Measurements from ENCODE around the gene GALM.
A peak's percentile ranks its signal among the peaks of the same experiment; 100 is the strongest.

GALM gene

DNA sequence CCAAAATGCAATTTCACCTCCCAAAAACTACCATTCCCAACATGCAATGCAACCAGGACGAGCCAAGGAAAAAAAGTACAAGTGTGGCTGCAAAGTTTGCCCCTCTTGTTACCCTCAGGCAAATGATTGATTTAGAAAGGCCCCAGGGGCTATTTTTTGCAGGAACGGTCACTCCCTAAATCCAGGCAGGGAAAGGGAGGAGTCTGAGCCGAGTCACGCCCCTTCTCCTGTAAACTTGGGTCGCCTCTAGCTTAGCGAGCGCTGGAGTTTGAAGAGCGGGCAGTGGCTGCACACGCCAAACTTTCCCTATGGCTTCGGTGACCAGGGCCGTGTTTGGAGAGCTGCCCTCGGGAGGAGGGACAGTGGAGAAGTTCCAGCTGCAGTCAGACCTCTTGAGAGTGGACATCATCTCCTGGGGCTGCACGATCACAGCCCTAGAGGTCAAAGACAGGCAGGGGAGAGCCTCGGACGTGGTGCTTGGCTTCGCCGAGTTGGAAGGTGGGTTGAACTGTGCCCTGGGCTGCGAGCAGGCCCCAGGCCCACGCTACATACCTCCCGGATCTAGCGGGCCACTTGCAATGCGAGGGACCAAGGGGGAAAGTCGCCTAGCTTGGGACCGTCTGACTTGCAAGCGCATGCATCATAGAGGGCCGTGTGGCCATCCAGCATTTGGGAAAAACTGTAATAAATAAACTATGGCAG lies at the start of gene GALM:
GALM (plus strand) TSS at position 261 of the 702 bp plus-strand sequence; CDS start at position 309, 48 bp downstream.
- H3K36me3 Mint-ChIP-seq, result no peaks in the 10 kb centered on the region
- peaks cover 20 to 31% of the 10 kb centered on the region in 2 donors for H3K4me1 Mint-ChIP-seq

DNA sequence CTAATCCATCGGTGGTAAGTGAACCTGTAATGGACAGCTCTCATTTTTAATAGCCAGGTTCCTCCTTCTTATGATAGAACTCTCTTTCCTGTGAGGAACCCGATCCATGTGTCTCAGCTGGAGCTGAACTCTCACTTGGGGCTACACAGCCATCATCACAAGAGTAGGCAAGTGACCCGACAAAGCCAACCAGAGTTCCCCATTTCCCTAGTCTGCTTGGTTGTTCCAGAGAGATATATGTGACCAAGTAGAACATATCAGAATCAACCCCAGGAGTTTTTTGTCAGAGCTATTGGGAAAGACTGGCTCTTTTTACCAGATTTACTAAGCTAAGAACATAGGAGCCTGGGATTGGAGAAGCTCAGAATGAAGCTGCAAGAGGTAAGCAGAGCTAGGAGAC lies 48.6 kb upstream of the GALM start:
- ATAC-seq (replicated peaks), result no peak
- Mint-ChIP-seq H3K27me3 (peaks cover 42 to 51% of the 10 kb centered on the region in 2 donors), H3K36me3 (peaks cover 0 to 1% of the 10 kb centered on the region in 2 donors), H3K4me1 (peaks cover 16 to 36% of the 10 kb centered on the region in 2 donors), H3K9me3 (no peaks in the 10 kb centered on the region), H3K27ac (no peak overlapping the region), H3K4me3 (no peak overlapping the region)
- no peak for DNase-seq

More for the DNA sequence above, at the start of gene GALM:
- DNase-seq (peak; percentile 22), ATAC-seq (replicated peaks) (peak; percentile 71 to 81)
- H3K9me3 Mint-ChIP-seq, result peaks cover 0 to 1% of the 10 kb centered on the region in 2 donors
- H3K4me3 Mint-ChIP-seq, result peak within 1 kb of the TSS; percentile 81 to 87
- peak within 1 kb of the TSS; percentile 75 for H3K27ac Mint-ChIP-seq
- no peaks in the 10 kb centered on the region for H3K27me3 Mint-ChIP-seq

- peaks cover 33 to 41% of the 10 kb centered on the region in 2 donors for H3K27me3 Mint-ChIP-seq
- H3K4me3 Mint-ChIP-seq, result no peak overlapping the region
- no peaks in the 10 kb centered on the region for H3K9me3 Mint-ChIP-seq
- no peaks in the 10 kb centered on the region for H3K36me3 Mint-ChIP-seq
- no peak for DNase-seq
- H3K4me1 Mint-ChIP-seq, result peaks cover 15 to 26% of the 10 kb centered on the region in 2 donors
- H3K27ac Mint-ChIP-seq, result no peak overlapping the region
- ATAC-seq (replicated peaks), result peak; percentile 85 to 88
Observed at GRCh38 chr2:38619458-38620164, 46.3 kb upstream of the GALM start.

DNA sequence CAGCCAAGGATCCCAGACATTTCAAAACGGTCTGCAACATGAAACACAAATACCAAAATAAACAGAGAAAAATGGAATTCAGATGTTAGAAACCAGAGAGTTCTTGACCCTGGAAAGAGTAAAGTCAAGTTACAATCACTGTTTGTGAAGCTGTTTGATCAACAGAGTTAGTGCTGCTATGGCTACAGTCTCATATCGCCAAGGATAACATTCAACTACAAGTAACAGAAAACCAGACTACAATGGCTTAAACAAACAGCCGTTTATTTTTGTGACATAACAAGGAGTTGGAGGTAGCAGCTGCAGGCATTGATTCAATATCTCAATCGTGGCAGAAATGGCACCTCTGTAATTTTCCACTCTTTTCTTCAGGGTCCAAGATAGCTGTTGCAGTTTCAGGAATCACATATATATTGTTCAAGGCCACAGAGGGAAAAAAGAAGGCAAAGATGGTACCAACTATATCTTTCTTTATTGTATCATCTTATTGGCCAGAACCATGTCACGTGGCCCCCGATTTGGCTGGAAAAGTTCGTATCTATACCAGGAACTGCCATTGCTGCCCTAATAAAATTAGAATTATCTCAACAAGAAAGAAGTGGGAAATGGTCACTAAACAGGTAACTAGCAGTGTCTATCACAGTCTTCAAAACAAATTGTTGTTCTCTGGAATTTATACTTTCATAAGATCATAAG lies 45.5 kb upstream of the GALM start:
- peaks cover 15 to 26% of the 10 kb centered on the region in 2 donors for H3K4me1 Mint-ChIP-seq
- no peak for DNase-seq
- H3K36me3 Mint-ChIP-seq, result no peaks in the 10 kb centered on the region
- peaks cover 39 to 47% of the 10 kb centered on the region in 2 donors for H3K27me3 Mint-ChIP-seq
- no peak for ATAC-seq (replicated peaks)
- H3K9me3 Mint-ChIP-seq, result no peaks in the 10 kb centered on the region
- H3K27ac Mint-ChIP-seq, result no peak overlapping the region
- no peak overlapping the region for H3K4me3 Mint-ChIP-seq

- H3K4me1 Mint-ChIP-seq, result peaks cover 13 to 26% of the 10 kb centered on the region in 2 donors
- H3K4me3 Mint-ChIP-seq, result no peak overlapping the region
- H3K27ac Mint-ChIP-seq, result no peak overlapping the region
Observed at GRCh38 chr2:38621018-38621417, 44.9 kb upstream of the GALM start.

GRCh38 chr2:38622210-38622609 lies 43.7 kb upstream of the GALM start:
- Mint-ChIP-seq H3K9me3 (no peaks in the 10 kb centered on the region), H3K27ac (no peak overlapping the region), H3K4me1 (peaks cover 13 to 26% of the 10 kb centered on the region in 2 donors), H3K27me3 (peaks cover 28 to 33% of the 10 kb centered on the region in 2 donors), H3K36me3 (no peaks in the 10 kb centered on the region), H3K4me3 (no peak overlapping the region)
- ATAC-seq (replicated peaks) (peak; percentile 46 to 55), DNase-seq (no peak)

More at GRCh38 chr2:38621018-38621417, 44.9 kb upstream of the GALM start:
- DNase-seq, result no peak
- H3K9me3 Mint-ChIP-seq, result no peaks in the 10 kb centered on the region
- ATAC-seq (replicated peaks), result no peak
- peaks cover 36 to 43% of the 10 kb centered on the region in 2 donors for H3K27me3 Mint-ChIP-seq
- no peaks in the 10 kb centered on the region for H3K36me3 Mint-ChIP-seq

GRCh38 chr2:38626326-38627035 lies 39.4 kb upstream of the GALM start:
- Mint-ChIP-seq H3K36me3 (no peaks in the 10 kb centered on the region), H3K4me3 (no peak overlapping the region), H3K9me3 (peaks cover 3 to 4% of the 10 kb centered on the region in 2 donors), H3K4me1 (peaks cover 5 to 11% of the 10 kb centered on the region in 2 donors), H3K27ac (no peak overlapping the region), H3K27me3 (peaks cover 19 to 36% of the 10 kb centered on the region in 2 donors)
- DNase-seq, result no peak
- ATAC-seq (replicated peaks), result no peak

- Mint-ChIP-seq H3K4me1 (peaks cover 3 to 7% of the 10 kb centered on the region in 2 donors), H3K4me3 (no peak overlapping the region), H3K27me3 (peaks cover 18 to 32% of the 10 kb centered on the region in 2 donors), H3K27ac (no peak overlapping the region), H3K9me3 (peaks cover 3 to 4% of the 10 kb centered on the region in 2 donors), H3K36me3 (no peaks in the 10 kb centered on the region)
- ATAC-seq (replicated peaks) (no peak), DNase-seq (no peak)
Observed at GRCh38 chr2:38627391-38627790, 38.5 kb upstream of the GALM start.

DNA sequence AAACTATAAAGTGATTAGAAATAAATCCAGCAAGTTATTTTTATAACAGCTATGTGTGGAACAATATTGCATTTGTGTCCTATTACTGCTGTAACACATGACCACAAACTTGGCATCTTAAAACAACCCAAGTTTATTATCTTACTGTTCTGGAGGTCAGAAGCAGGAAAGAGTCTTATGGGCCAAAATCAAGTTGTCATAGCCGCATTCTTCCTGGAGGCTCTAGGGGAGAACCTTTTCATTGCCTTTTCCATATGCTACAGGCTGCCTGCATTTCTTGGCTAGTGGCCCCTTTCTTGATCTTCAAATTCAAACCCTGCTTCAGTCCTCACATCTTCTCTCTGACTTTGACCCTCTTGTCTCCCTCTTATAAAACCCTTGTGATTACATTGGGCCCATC lies 36.2 kb upstream of the GALM start:
- H3K9me3 Mint-ChIP-seq, result peaks cover 3 to 4% of the 10 kb centered on the region in 2 donors
- H3K4me3 Mint-ChIP-seq, result no peak overlapping the region
- peaks cover 9 to 20% of the 10 kb centered on the region in 2 donors for H3K27me3 Mint-ChIP-seq
- ATAC-seq (replicated peaks) (no peak), DNase-seq (no peak)
- H3K4me1 Mint-ChIP-seq, result peaks cover 6 to 9% of the 10 kb centered on the region in 2 donors
- H3K36me3 Mint-ChIP-seq, result no peaks in the 10 kb centered on the region
- H3K27ac Mint-ChIP-seq, result no peak overlapping the region

DNA sequence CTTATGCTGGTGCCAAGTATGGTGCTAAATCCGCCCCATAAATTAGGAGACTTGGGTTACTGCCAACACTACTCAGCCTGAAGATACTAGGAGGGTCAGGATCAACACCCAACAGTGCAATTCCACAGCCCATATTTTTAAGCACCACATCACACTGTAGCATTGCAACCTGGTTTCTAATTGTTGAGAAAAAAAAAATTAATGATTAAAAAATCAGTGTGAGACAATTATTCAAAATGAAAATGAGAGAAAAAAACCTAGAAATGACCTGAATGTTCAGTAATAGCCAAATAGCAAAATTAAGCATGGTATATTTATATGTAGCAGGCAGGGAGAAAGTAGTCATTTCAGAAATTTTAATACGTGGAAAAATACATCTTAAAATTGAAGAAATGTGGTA lies 33.9 kb upstream of the GALM start:
- peaks cover 4% of the 10 kb centered on the region in 2 donors for H3K9me3 Mint-ChIP-seq
- no peak overlapping the region for H3K4me3 Mint-ChIP-seq
- ATAC-seq (replicated peaks) (no peak), DNase-seq (no peak)
- H3K27ac Mint-ChIP-seq, result no peak overlapping the region
- H3K36me3 Mint-ChIP-seq, result peaks cover 2 to 4% of the 10 kb centered on the region in 2 donors
- H3K27me3 Mint-ChIP-seq, result peaks cover 6 to 18% of the 10 kb centered on the region in 2 donors
- H3K4me1 Mint-ChIP-seq, result peaks cover 14 to 22% of the 10 kb centered on the region in 2 donors

DNA sequence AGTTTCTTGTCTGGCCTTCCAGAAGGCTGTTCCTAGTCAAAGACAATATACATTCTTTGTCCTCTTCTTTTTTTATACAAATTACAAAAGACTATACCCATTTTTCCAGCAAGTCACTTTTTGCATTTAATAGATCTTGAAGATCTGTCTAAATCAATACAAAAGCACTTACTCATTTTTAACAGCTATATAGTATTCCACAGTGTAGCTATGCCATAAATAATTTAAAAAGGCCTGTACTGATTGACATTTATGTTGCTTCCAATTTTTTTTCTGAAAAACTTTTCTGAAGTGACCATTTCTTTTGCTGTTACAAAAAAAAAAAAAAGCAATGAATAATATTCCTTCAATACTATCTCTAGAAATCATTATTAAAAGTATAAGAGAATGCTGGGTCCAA lies 32.9 kb upstream of the GALM start:
- peaks cover 10 to 21% of the 10 kb centered on the region in 2 donors for H3K27me3 Mint-ChIP-seq

GRCh38 chr2:38633895-38634294 lies 32.0 kb upstream of the GALM start:
- peaks cover 14 to 24% of the 10 kb centered on the region in 2 donors for H3K4me1 Mint-ChIP-seq
- H3K4me3 Mint-ChIP-seq, result no peak overlapping the region
- peaks cover 10 to 30% of the 10 kb centered on the region in 2 donors for H3K27me3 Mint-ChIP-seq
- H3K27ac Mint-ChIP-seq, result no peak overlapping the region
- no peak for ATAC-seq (replicated peaks)
- H3K9me3 Mint-ChIP-seq, result peaks cover 4 to 5% of the 10 kb centered on the region in 2 donors
- DNase-seq, result no peak
- peaks cover 3 to 4% of the 10 kb centered on the region in 2 donors for H3K36me3 Mint-ChIP-seq

More for the DNA sequence above, 32.9 kb upstream of the GALM start:
- DNase-seq (no peak), ATAC-seq (replicated peaks) (no peak)
- Mint-ChIP-seq H3K4me1 (peaks cover 14 to 24% of the 10 kb centered on the region in 2 donors), H3K9me3 (peaks cover 4 to 5% of the 10 kb centered on the region in 2 donors), H3K27ac (no peak overlapping the region), H3K4me3 (no peak overlapping the region), H3K36me3 (peaks cover 3 to 4% of the 10 kb centered on the region in 2 donors)

DNA sequence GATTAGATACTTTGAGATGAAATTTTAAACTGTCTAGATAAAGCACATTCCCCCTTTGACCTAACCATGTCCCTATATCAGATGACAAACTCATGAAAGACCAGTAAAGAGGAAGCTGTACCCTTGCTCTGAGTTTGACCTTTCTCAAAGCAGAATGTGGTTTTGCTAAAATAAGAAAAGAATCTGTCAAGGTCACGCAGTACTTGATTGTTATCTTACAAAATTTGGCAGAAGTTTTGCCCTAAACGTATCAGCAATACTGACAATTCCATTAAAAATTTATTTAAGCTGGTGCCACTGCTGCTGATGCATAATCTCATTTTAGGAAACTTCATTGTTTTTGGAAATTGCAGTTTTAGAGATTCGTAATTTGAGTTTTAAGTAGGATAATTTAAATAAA lies 31.2 kb upstream of the GALM start:
- peaks cover 4% of the 10 kb centered on the region in 2 donors for H3K9me3 Mint-ChIP-seq
- H3K4me3 Mint-ChIP-seq, result peak overlapping the region in 1 of 2 donors; percentile 39
- peaks cover 3 to 4% of the 10 kb centered on the region in 2 donors for H3K36me3 Mint-ChIP-seq
- peaks cover 10 to 30% of the 10 kb centered on the region in 2 donors for H3K27me3 Mint-ChIP-seq
- H3K27ac Mint-ChIP-seq, result no peak overlapping the region
- peaks cover 14 to 24% of the 10 kb centered on the region in 2 donors for H3K4me1 Mint-ChIP-seq
- DNase-seq (no peak), ATAC-seq (replicated peaks) (peak; percentile 99 to 100)
